ENCODE data around the gene ZDHHC14.
"Not testable (repeated sequence)": the region's sequence is repeated elsewhere in the genome, so short reads cannot be mapped to it uniquely, and the experiment has no call there.

Gene ZDHHC14

GRCh38 chr6:157380779-157381561, at the start of gene ZDHHC14:
TSS of gene ZDHHC14 (plus strand) at chr6:157381190.
- TF ChIP-seq CTCF (IDR thresholded peaks at IDR 0.05) = no peak
- no peak for TF ChIP-seq ZFX (IDR thresholded peaks at IDR 0.05; ENCODE audit: borderline replicate concordance)
- peak within 1 kb of the TSS; percentile 84 for H3K27ac ChIP-seq

GRCh38 chr6:157332813-157333212, 48.2 kb upstream of the ZDHHC14 start:
- H3K27ac ChIP-seq = no peak overlapping the region
- TF ChIP-seq CTCF (IDR thresholded peaks at IDR 0.05) (no peak), ZFX (IDR thresholded peaks at IDR 0.05; ENCODE audit: borderline replicate concordance) (no peak)

GRCh38 chr6:157333537-157333936, 47.5 kb upstream of the ZDHHC14 start:
- no peak overlapping the region for H3K27ac ChIP-seq
- TF ChIP-seq ZFX (IDR thresholded peaks at IDR 0.05; ENCODE audit: borderline replicate concordance) = no peak

GRCh38 chr6:157333956-157334355, 47.0 kb upstream of the ZDHHC14 start:
- H3K27ac ChIP-seq = no peak overlapping the region
- no peak for TF ChIP-seq ZFX (IDR thresholded peaks at IDR 0.05; ENCODE audit: borderline replicate concordance)
- no peak for TF ChIP-seq CTCF (IDR thresholded peaks at IDR 0.05)

GRCh38 chr6:157335829-157336228, 45.2 kb upstream of the ZDHHC14 start:
- no peak overlapping the region for H3K27ac ChIP-seq
- TF ChIP-seq CTCF (IDR thresholded peaks at IDR 0.05) = no peak
- no peak for TF ChIP-seq ZFX (IDR thresholded peaks at IDR 0.05; ENCODE audit: borderline replicate concordance)

GRCh38 chr6:157337276-157337675, 43.7 kb upstream of the ZDHHC14 start:
- H3K27ac ChIP-seq = not testable (repeated sequence)

- H3K27ac ChIP-seq = no peak overlapping the region
- TF ChIP-seq ZFX (IDR thresholded peaks at IDR 0.05; ENCODE audit: borderline replicate concordance) = no peak
- TF ChIP-seq CTCF (IDR thresholded peaks at IDR 0.05) = no peak
Observed at GRCh38 chr6:157337751-157338150, 43.2 kb upstream of the ZDHHC14 start.

- no peak for TF ChIP-seq CTCF (IDR thresholded peaks at IDR 0.05)
- TF ChIP-seq ZFX (IDR thresholded peaks at IDR 0.05; ENCODE audit: borderline replicate concordance) = no peak
Observed at GRCh38 chr6:157339432-157339831, 41.6 kb upstream of the ZDHHC14 start.

More at GRCh38 chr6:157339432-157339831, 41.6 kb upstream of the ZDHHC14 start:
- H3K27ac ChIP-seq = no peak overlapping the region

All from 22Rv1 (cell line).